DMS153 treated with DMSO at 0.1 percent for 48 hours (cell line): ENCODE measurements around the gene UBXN7.
"Not testable (repeated sequence)": the region's sequence is repeated elsewhere in the genome, so short reads cannot be mapped to it uniquely, and the experiment has no call there.

ENCODE experiments used
- DNase-seq: peaks from one replicate; lab custom pipeline; 2025; ENCODE audit not compliant: unreplicated experiment; lab: John Stamatoyannopoulos, UW

Gene UBXN7

DNA sequence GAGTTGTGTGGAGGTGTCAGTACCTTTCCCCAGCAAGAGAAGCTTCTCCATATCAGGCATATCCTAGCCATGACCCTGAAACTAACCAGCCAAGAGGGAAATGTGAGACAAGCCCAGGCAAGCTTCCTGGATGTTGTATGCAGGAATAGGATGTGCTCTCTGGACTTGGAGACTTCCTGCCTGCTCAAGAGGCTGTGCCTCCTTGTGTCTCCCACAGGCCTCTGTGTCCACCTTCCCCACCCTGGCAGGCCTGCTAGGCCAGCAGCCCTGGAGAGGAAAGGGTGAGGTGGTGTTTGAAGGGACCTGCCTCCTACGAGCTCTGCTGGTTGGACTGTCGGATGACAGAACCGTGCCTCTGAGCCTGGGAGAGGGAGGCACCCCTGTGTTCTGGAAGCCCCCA, 112.1 kb downstream of the UBXN7 start:
- DNase-seq, result no peak

GRCh38 chr3:196317687-196318467, 114.3 kb downstream of the UBXN7 start, which contains the start of gene DYNLT2B:
TSS of gene DYNLT2B (minus strand) at chr3:196318240. CDS start at chr3:196318152, 88 bp downstream.
- DNase-seq, result peak; percentile 75

DNA sequence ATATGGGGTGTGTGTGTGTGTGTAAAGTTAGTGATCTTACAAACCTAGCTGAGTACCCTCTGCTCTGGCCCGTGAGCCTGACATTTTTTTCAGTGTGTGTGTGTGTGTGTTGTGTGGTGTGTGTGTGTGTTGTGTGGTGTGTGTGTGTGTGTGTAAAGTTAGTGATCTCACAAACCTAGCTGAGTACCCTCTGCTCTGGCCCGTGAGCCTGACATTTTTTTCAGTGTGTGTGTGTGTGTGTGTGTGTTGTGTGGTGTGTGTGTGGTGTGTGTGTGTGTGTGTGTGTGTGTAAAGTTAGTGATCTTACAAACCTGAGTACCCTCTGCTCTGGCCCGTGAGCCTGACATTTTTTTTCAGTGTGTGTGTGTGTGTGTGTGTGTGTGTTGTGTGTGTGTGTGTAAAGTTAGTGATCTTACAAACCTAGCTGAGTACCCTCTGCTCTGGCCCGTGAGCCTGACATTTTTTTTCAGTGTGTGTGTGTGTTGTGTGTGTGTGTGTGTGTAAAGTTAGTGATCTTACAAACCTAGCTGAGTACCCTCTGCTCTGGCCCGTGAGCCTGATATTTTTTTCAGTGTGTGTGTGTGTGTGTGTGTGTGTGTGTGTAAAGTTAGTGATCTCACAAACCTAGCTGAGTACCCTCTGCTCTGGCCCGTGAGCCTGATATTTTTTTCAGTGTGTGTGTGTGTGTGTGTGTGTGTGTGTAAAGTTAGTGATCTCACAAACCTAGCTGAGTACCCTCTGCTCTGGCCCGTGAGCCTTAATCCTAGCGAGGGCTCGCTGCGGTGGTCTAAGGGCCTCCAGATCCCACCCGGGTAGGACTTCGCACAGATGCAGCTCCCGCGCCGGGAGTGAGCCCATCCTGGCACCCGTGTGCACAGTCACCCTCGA, 115.2 kb downstream of the UBXN7 start:
- not testable (repeated sequence) for DNase-seq

DNA sequence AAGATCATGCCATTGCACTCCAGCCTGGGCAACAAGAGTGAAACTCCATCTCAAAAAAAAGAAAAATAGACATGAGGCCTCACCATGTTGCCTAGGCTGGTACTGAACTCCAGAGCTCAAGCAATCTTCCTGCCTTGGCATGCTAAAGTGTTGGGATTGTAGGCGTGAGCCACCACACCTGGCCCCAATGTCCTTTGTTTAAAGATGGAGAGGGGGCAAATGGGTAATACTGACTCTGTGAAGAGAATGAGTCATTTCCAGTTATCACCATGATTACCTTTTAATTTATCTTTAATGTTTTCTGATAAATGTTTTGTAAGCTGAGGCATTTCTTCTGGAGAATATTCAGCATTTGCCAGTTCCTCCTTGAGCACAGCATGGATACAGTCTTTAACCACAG, 116.4 kb downstream of the UBXN7 start:
- no peak for DNase-seq

- no peak for DNase-seq
Measured at GRCh38 chr3:196314597-196314996, 117.6 kb downstream of the UBXN7 start.

- DNase-seq, result not testable (repeated sequence)
Measured at GRCh38 chr3:196314086-196314485, 118.1 kb downstream of the UBXN7 start.

GRCh38 chr3:196302960-196303359, 129.3 kb downstream of the UBXN7 start:
- not testable (repeated sequence) for DNase-seq

DNA sequence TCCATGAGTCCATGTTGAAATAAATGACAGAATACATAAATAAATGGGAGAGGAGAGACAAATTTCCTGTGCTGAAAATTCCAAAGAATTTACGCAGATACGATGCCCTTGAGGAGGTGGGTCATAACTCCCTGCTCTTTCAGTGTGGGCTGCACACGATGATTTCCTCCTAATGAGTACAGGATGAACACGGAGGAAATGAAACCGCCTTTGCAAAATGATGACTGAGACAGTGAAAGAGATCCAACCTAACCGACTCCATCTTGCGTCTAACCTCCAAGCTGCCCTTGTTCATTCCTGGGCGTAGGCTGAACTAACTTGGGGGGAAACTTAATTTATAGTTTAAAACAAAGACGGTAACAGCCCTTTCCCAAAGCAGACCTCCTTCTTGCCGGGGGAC, 129.7 kb downstream of the UBXN7 start:
- DNase-seq, result not testable (repeated sequence)

DNA sequence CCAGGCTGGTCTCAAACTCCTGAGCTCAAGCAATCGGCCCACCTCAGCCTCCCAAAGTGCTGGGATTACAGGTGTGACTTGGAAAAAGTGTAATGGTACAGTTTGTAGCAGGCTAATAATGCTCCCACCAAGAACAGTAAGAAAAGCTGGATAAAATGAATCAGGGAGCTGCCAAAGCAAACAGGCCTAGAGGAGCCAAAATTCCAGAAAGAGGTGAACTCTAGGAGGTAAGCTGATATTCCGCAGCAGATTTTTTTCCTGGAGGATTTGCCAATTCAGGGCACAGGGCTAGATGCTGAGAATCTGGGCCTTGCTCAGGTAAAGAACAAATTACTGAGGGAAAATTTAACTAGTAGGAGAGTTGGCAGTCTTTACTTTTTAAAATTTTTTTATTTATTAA, 133.7 kb downstream of the UBXN7 start:
- DNase-seq, result no peak
